ENCODE results near the gene SMKR1.
"Not testable (repeated sequence)": the region's sequence is repeated elsewhere in the genome, so short reads cannot be mapped to it uniquely, and the experiment has no call there.

The SMKR1 gene

GRCh38 chr7:129522088-129522970 is 20.0 kb downstream of the SMKR1 start:
- Histone ChIP-seq H3K36me3 (ENCODE audit: insufficient read depth, low read length) (no peaks in the 10 kb centered on the region), H2AFZ (ENCODE audit: low read depth, low read length) (no peak overlapping the region), H3K4me1 (ENCODE audit: insufficient read depth, low read length) (no peaks in the 10 kb centered on the region), H3K9me3 (ENCODE audit: low read length) (no peaks in the 10 kb centered on the region), H3K27me3 (ENCODE audit: insufficient read depth, low read length) (peaks cover 13% of the 10 kb centered on the region), H3K4me3 (ENCODE audit: low read length) (no peak overlapping the region)

- H3K36me3 ChIP-seq (ENCODE audit: insufficient read depth, low read length), result no peaks in the 10 kb centered on the region
- no peak overlapping the region for H3K4me3 ChIP-seq (ENCODE audit: low read length)
- H3K4me1 ChIP-seq (ENCODE audit: insufficient read depth, low read length), result no peaks in the 10 kb centered on the region
- no peak overlapping the region for H2AFZ ChIP-seq (ENCODE audit: low read depth, low read length)
- peaks cover 13% of the 10 kb centered on the region for H3K27me3 ChIP-seq (ENCODE audit: insufficient read depth, low read length)
- H3K9me3 ChIP-seq (ENCODE audit: low read length), result no peaks in the 10 kb centered on the region
Measured at GRCh38 chr7:129522971-129523340, 20.6 kb downstream of the SMKR1 start.

- Histone ChIP-seq H2AFZ (ENCODE audit: low read depth, low read length) (no peak overlapping the region), H3K27me3 (ENCODE audit: insufficient read depth, low read length) (peaks cover 13% of the 10 kb centered on the region), H3K4me3 (ENCODE audit: low read length) (no peak overlapping the region), H3K9me3 (ENCODE audit: low read length) (no peaks in the 10 kb centered on the region), H3K36me3 (ENCODE audit: insufficient read depth, low read length) (no peaks in the 10 kb centered on the region), H3K4me1 (ENCODE audit: insufficient read depth, low read length) (no peaks in the 10 kb centered on the region)
Measured at GRCh38 chr7:129523924-129524323, 21.6 kb downstream of the SMKR1 start.

GRCh38 chr7:129524405-129524804 is 22.1 kb downstream of the SMKR1 start:
- not testable (repeated sequence) for H3K4me1 ChIP-seq (ENCODE audit: insufficient read depth, low read length); H2AFZ ChIP-seq (ENCODE audit: low read depth, low read length); H3K4me3 ChIP-seq (ENCODE audit: low read length); H3K36me3 ChIP-seq (ENCODE audit: insufficient read depth, low read length); H3K9me3 ChIP-seq (ENCODE audit: low read length)
- peaks cover 13% of the 10 kb centered on the region for H3K27me3 ChIP-seq (ENCODE audit: insufficient read depth, low read length)

- Histone ChIP-seq H3K27me3 (ENCODE audit: insufficient read depth, low read length) (peaks cover 9% of the 10 kb centered on the region), H3K4me3 (ENCODE audit: low read length) (no peak overlapping the region), H3K36me3 (ENCODE audit: insufficient read depth, low read length) (no peaks in the 10 kb centered on the region), H3K9me3 (ENCODE audit: low read length) (no peaks in the 10 kb centered on the region), H2AFZ (ENCODE audit: low read depth, low read length) (no peak overlapping the region), H3K4me1 (ENCODE audit: insufficient read depth, low read length) (no peaks in the 10 kb centered on the region)
Measured at GRCh38 chr7:129525225-129525862, 23.0 kb downstream of the SMKR1 start.

- Histone ChIP-seq H3K36me3 (ENCODE audit: insufficient read depth, low read length) (no peaks in the 10 kb centered on the region), H3K27me3 (ENCODE audit: insufficient read depth, low read length) (peaks cover 2% of the 10 kb centered on the region), H3K9me3 (ENCODE audit: low read length) (no peaks in the 10 kb centered on the region)
Measured at GRCh38 chr7:129529643-129530042, 27.3 kb downstream of the SMKR1 start.

GRCh38 chr7:129530795-129531391 is 28.6 kb downstream of the SMKR1 start:
- Histone ChIP-seq H3K9me3 (ENCODE audit: low read length) (no peaks in the 10 kb centered on the region), H3K4me1 (ENCODE audit: insufficient read depth, low read length) (no peaks in the 10 kb centered on the region), H3K27me3 (ENCODE audit: insufficient read depth, low read length) (peaks cover 2% of the 10 kb centered on the region)

More at GRCh38 chr7:129529643-129530042, 27.3 kb downstream of the SMKR1 start:
- Histone ChIP-seq H3K4me1 (ENCODE audit: insufficient read depth, low read length) (no peaks in the 10 kb centered on the region), H3K4me3 (ENCODE audit: low read length) (no peak overlapping the region), H2AFZ (ENCODE audit: low read depth, low read length) (no peak overlapping the region)

GRCh38 chr7:129531721-129532120 is 29.4 kb downstream of the SMKR1 start:
- Histone ChIP-seq H2AFZ (ENCODE audit: low read depth, low read length) (no peak overlapping the region), H3K9me3 (ENCODE audit: low read length) (no peaks in the 10 kb centered on the region), H3K4me1 (ENCODE audit: insufficient read depth, low read length) (peaks cover 7% of the 10 kb centered on the region), H3K4me3 (ENCODE audit: low read length) (no peak overlapping the region), H3K27me3 (ENCODE audit: insufficient read depth, low read length) (no peaks in the 10 kb centered on the region), H3K36me3 (ENCODE audit: insufficient read depth, low read length) (no peaks in the 10 kb centered on the region)

More at GRCh38 chr7:129530795-129531391, 28.6 kb downstream of the SMKR1 start:
- Histone ChIP-seq H2AFZ (ENCODE audit: low read depth, low read length) (no peak overlapping the region), H3K4me3 (ENCODE audit: low read length) (no peak overlapping the region), H3K36me3 (ENCODE audit: insufficient read depth, low read length) (no peaks in the 10 kb centered on the region)

GRCh38 chr7:129532375-129532774 is 30.0 kb downstream of the SMKR1 start:
- peaks cover 7% of the 10 kb centered on the region for H3K4me1 ChIP-seq (ENCODE audit: insufficient read depth, low read length)
- no peaks in the 10 kb centered on the region for H3K9me3 ChIP-seq (ENCODE audit: low read length)
- H2AFZ ChIP-seq (ENCODE audit: low read depth, low read length), result no peak overlapping the region
- H3K36me3 ChIP-seq (ENCODE audit: insufficient read depth, low read length), result no peaks in the 10 kb centered on the region
- no peaks in the 10 kb centered on the region for H3K27me3 ChIP-seq (ENCODE audit: insufficient read depth, low read length)
- no peak overlapping the region for H3K4me3 ChIP-seq (ENCODE audit: low read length)

- H3K9me3 ChIP-seq (ENCODE audit: low read length); H3K4me3 ChIP-seq (ENCODE audit: low read length); H3K4me1 ChIP-seq (ENCODE audit: insufficient read depth, low read length); H3K36me3 ChIP-seq (ENCODE audit: insufficient read depth, low read length); H2AFZ ChIP-seq (ENCODE audit: low read depth, low read length); H3K27me3 ChIP-seq (ENCODE audit: insufficient read depth, low read length): not testable (repeated sequence)
Measured at GRCh38 chr7:129534558-129535274, 32.4 kb downstream of the SMKR1 start.

GRCh38 chr7:129535896-129536295 is 33.6 kb downstream of the SMKR1 start:
- H3K27me3 ChIP-seq (ENCODE audit: insufficient read depth, low read length), result no peaks in the 10 kb centered on the region

GRCh38 chr7:129536323-129536722 is 34.0 kb downstream of the SMKR1 start:
- H3K4me1 ChIP-seq (ENCODE audit: insufficient read depth, low read length), result peaks cover 11% of the 10 kb centered on the region
- no peaks in the 10 kb centered on the region for H3K9me3 ChIP-seq (ENCODE audit: low read length)
- H2AFZ ChIP-seq (ENCODE audit: low read depth, low read length), result peak overlapping the region; percentile 41

More at GRCh38 chr7:129535896-129536295, 33.6 kb downstream of the SMKR1 start:
- H2AFZ ChIP-seq (ENCODE audit: low read depth, low read length), result no peak overlapping the region
- H3K4me3 ChIP-seq (ENCODE audit: low read length), result no peak overlapping the region
- H3K36me3 ChIP-seq (ENCODE audit: insufficient read depth, low read length), result no peaks in the 10 kb centered on the region
- peaks cover 11% of the 10 kb centered on the region for H3K4me1 ChIP-seq (ENCODE audit: insufficient read depth, low read length)
- no peaks in the 10 kb centered on the region for H3K9me3 ChIP-seq (ENCODE audit: low read length)

GRCh38 chr7:129538790-129539189 is 36.5 kb downstream of the SMKR1 start:
- no peak overlapping the region for H3K4me3 ChIP-seq (ENCODE audit: low read length)
- H3K27me3 ChIP-seq (ENCODE audit: insufficient read depth, low read length), result no peaks in the 10 kb centered on the region
- H3K9me3 ChIP-seq (ENCODE audit: low read length), result no peaks in the 10 kb centered on the region
- H3K4me1 ChIP-seq (ENCODE audit: insufficient read depth, low read length), result peaks cover 11% of the 10 kb centered on the region
- H2AFZ ChIP-seq (ENCODE audit: low read depth, low read length), result no peak overlapping the region
- H3K36me3 ChIP-seq (ENCODE audit: insufficient read depth, low read length), result no peaks in the 10 kb centered on the region

More at GRCh38 chr7:129536323-129536722, 34.0 kb downstream of the SMKR1 start:
- no peaks in the 10 kb centered on the region for H3K27me3 ChIP-seq (ENCODE audit: insufficient read depth, low read length)
- H3K4me3 ChIP-seq (ENCODE audit: low read length), result no peak overlapping the region
- no peaks in the 10 kb centered on the region for H3K36me3 ChIP-seq (ENCODE audit: insufficient read depth, low read length)
